Ascending aorta (tissue), 2 donors: Measurements from ENCODE around the gene CLDN8. TPM values are rescaled to one million over a fixed set of nuclear protein-coding genes. Genes with fewer than 3 reads are reported as not detected.

Source experiments
- DNase-seq, 2 donors: peaks; one replicate each; pipeline ENCODE4 v3.0.0-alpha.2; 2019; ENCODE audit warnings: low spot score in 2 of 2
- H3K27ac ChIP-seq, 2 donors: fragments of 200-600 bp; sonication (generic); one replicate each; pipeline ENCODE4 v1.5.1; 2016 to 2017; ENCODE audit warnings: mild to moderate bottlenecking in 1 of 2
- H3K27me3 ChIP-seq: fragments of 200-600 bp; sonication (generic); one replicate; pipeline ENCODE4 v1.5.1; 2017
- H3K36me3 ChIP-seq, 2 donors: fragments of 200-600 bp; sonication (generic); one replicate each; pipeline ENCODE4 v1.5.1; 2016
- H3K4me1 ChIP-seq, 2 donors: fragments of 200-600 bp; sonication (generic); one replicate each; pipeline ENCODE4 v1.5.1; 2016 to 2017; ENCODE audit warnings: mild to moderate bottlenecking in 1 of 2
- H3K4me3 ChIP-seq, 2 donors: fragments of 200-600 bp; sonication (generic); one replicate each; pipeline ENCODE4 v1.5.1; 2016 to 2017; ENCODE audit warnings: mild to moderate bottlenecking in 1 of 2
- H3K9me3 ChIP-seq, 2 donors: fragments of 200-600 bp; sonication (generic); one replicate each; pipeline ENCODE4 v1.5.1; 2016
- CTCF ChIP-seq, 3 experiments: fragments of 200-600 bp in 2 of 3; fragments of 450-650 bp in 1 of 3; sonication (generic) in 2 of 3; IDR thresholded peaks; one replicate each; pipeline ENCODE4 v1.5.1; 2016 to 2019; ENCODE audit warnings: antibody characterized with exemption in 3 of 3, mild to moderate bottlenecking in 1 of 3, moderate library complexity in 1 of 3
- intact Hi-C: fragments of 100-400 bp; cut with DNase I; formaldehyde crosslinking; loops from one replicate; pipeline ENCODE4 v1.15.1; 2023
- total RNA-seq: library from RNA; depleted of rRNA; stranded (reverse); fragments of >200 nt; gene quantifications from one replicate; pipeline ENCODE4 v1.1.0, GENCODE V29; 2016

CLDN8 gene
- not detected for total RNA-seq

- intact Hi-C loops, result no loop called here
- H3K36me3 ChIP-seq, result no peaks in the 10 kb centered on the region
- H3K4me1 ChIP-seq, result no peaks in the 10 kb centered on the region
- TF ChIP-seq CTCF (IDR thresholded peaks at IDR 0.05), result no peak
- no peak within 1 kb of the TSS for H3K27ac ChIP-seq
- DNase-seq, result no peak
- H3K9me3 ChIP-seq, result no peaks in the 10 kb centered on the region
- H3K27me3 ChIP-seq, result no peaks in the 10 kb centered on the region
- H3K4me3 ChIP-seq, result no peak within 1 kb of the TSS
Observed at GRCh38 chr21:30216041-30216723, at the start of gene CLDN8. Gene CLDN8, minus strand, starts transcription at chr21:30216097. Its CDS starts 172 bp downstream, at chr21:30215925.

- no peak overlapping the region for H3K27ac ChIP-seq
- H3K27me3 ChIP-seq, result no peaks in the 10 kb centered on the region
- H3K36me3 ChIP-seq, result no peaks in the 10 kb centered on the region
- no peak for DNase-seq
- H3K4me3 ChIP-seq, result no peak overlapping the region
- H3K9me3 ChIP-seq, result no peaks in the 10 kb centered on the region
- intact Hi-C loops, result no loop called here
- H3K4me1 ChIP-seq, result no peaks in the 10 kb centered on the region
- TF ChIP-seq CTCF (IDR thresholded peaks at IDR 0.05), result no peak
Observed at GRCh38 chr21:30257773-30258172, 41.9 kb upstream of the CLDN8 start.

GRCh38 chr21:30256100-30256499 lies 40.2 kb upstream of the CLDN8 start:
- H3K27me3 ChIP-seq, result no peaks in the 10 kb centered on the region
- TF ChIP-seq CTCF (IDR thresholded peaks at IDR 0.05), result no peak

GRCh38 chr21:30255679-30256078 lies 39.8 kb upstream of the CLDN8 start:
- intact Hi-C loops, result no loop called here

More at GRCh38 chr21:30256100-30256499, 40.2 kb upstream of the CLDN8 start:
- Histone ChIP-seq H3K27ac (no peak overlapping the region), H3K4me3 (no peak overlapping the region), H3K9me3 (no peaks in the 10 kb centered on the region), H3K4me1 (no peaks in the 10 kb centered on the region), H3K36me3 (no peaks in the 10 kb centered on the region)
- DNase-seq, result no peak
- intact Hi-C loops, result no loop called here

GRCh38 chr21:30251781-30252180 lies 35.9 kb upstream of the CLDN8 start:
- no peaks in the 10 kb centered on the region for H3K36me3 ChIP-seq
- DNase-seq, result no peak
- H3K27me3 ChIP-seq, result no peaks in the 10 kb centered on the region
- no peak for TF ChIP-seq CTCF (IDR thresholded peaks at IDR 0.05)
- H3K4me3 ChIP-seq, result no peak overlapping the region
- no peak overlapping the region for H3K27ac ChIP-seq
- H3K9me3 ChIP-seq, result no peaks in the 10 kb centered on the region
- H3K4me1 ChIP-seq, result no peaks in the 10 kb centered on the region
- intact Hi-C loops, result no loop called here

More at GRCh38 chr21:30255679-30256078, 39.8 kb upstream of the CLDN8 start:
- Histone ChIP-seq H3K27ac (no peak overlapping the region), H3K27me3 (no peaks in the 10 kb centered on the region), H3K4me3 (no peak overlapping the region), H3K36me3 (no peaks in the 10 kb centered on the region), H3K9me3 (no peaks in the 10 kb centered on the region), H3K4me1 (no peaks in the 10 kb centered on the region)
- no peak for DNase-seq
- no peak for TF ChIP-seq CTCF (IDR thresholded peaks at IDR 0.05)
